ENCODE data around the gene PRRC2A. TPM values are rescaled to one million over a fixed set of nuclear protein-coding genes. Genes with fewer than 3 reads are reported as not detected.

The PRRC2A gene
- total RNA-seq, 1 experiment from 2014 or later = 85.0 TPM

Other genes starting within 250 kb of the PRRC2A start
- 28.4 to 32.1 TPM (median 31.4 TPM) in 5 replicates for gene MICA, start 217.1 kb upstream of the PRRC2A start, total RNA-seq (2022; extraction: Qiagen RNA extraction; ENCODE audit: low read depth)
- 6.2 to 8.4 TPM (median 7.1 TPM) in 5 replicates for gene MICB, start 122.6 kb upstream of the PRRC2A start, total RNA-seq (2022; extraction: Qiagen RNA extraction; ENCODE audit: low read depth)
- not detected in 5 replicates for gene MCCD1, start 91.8 kb upstream of the PRRC2A start, total RNA-seq (2022; extraction: Qiagen RNA extraction; ENCODE audit: low read depth)
- 324 to 377 TPM (median 358 TPM) in 5 replicates for gene DDX39B, start 78.7 kb upstream of the PRRC2A start, total RNA-seq (2022; extraction: Qiagen RNA extraction; ENCODE audit: low read depth)
- gene ATP6V1G2, start 74.1 kb upstream of the PRRC2A start, total RNA-seq (2022; extraction: Qiagen RNA extraction; ENCODE audit: low read depth) = 0.55 to 1.2 TPM (median 0.83 TPM) in 5 replicates
- 10.4 to 11.2 TPM (median 11.1 TPM) in 5 replicates for gene NFKBIL1, start 73.1 kb upstream of the PRRC2A start, total RNA-seq (2022; extraction: Qiagen RNA extraction; ENCODE audit: low read depth)
- 0.17 to 0.34 TPM in 2 of 5 replicates, not detected in the others for gene LTA, start 48.4 kb upstream of the PRRC2A start, total RNA-seq (2022; extraction: Qiagen RNA extraction; ENCODE audit: low read depth)
- 0.16 TPM in 1 of 5 replicates, not detected in the others for gene TNF, start 45.1 kb upstream of the PRRC2A start, total RNA-seq (2022; extraction: Qiagen RNA extraction; ENCODE audit: low read depth)
- 0.21 to 0.65 TPM (median 0.29 TPM) in 4 of 5 replicates, not detected in the other for gene LTB, start 38.3 kb upstream of the PRRC2A start, total RNA-seq (2022; extraction: Qiagen RNA extraction; ENCODE audit: low read depth)
- gene LST1, start 34.4 kb upstream of the PRRC2A start, total RNA-seq (2022; extraction: Qiagen RNA extraction; ENCODE audit: low read depth) = 0.30 to 0.66 TPM in 2 of 5 replicates, not detected in the others
- not detected in 5 replicates for gene NCR3, start 27.7 kb upstream of the PRRC2A start, total RNA-seq (2022; extraction: Qiagen RNA extraction; ENCODE audit: low read depth)
- gene AIF1, start 5.5 kb upstream of the PRRC2A start, total RNA-seq (2022; extraction: Qiagen RNA extraction; ENCODE audit: low read depth) = not detected in 5 replicates
- gene BAG6, start 31.9 kb downstream of the PRRC2A start, total RNA-seq (2022; extraction: Qiagen RNA extraction; ENCODE audit: low read depth) = 114 to 149 TPM (median 138 TPM) in 5 replicates
- 2.6 to 4.5 TPM (median 3.1 TPM) in 5 replicates for gene APOM, start 35.2 kb downstream of the PRRC2A start, total RNA-seq (2022; extraction: Qiagen RNA extraction; ENCODE audit: low read depth)
- 10.6 to 12.7 TPM (median 12.1 TPM) in 5 replicates for gene C6orf47, start 40.1 kb downstream of the PRRC2A start, total RNA-seq (2022; extraction: Qiagen RNA extraction; ENCODE audit: low read depth)
- gene GPANK1, start 44.3 kb downstream of the PRRC2A start, total RNA-seq (2022; extraction: Qiagen RNA extraction; ENCODE audit: low read depth) = 8.2 to 10.4 TPM (median 9.7 TPM) in 5 replicates
- 167 to 186 TPM (median 177 TPM) in 5 replicates for gene CSNK2B, start 45.4 kb downstream of the PRRC2A start, total RNA-seq (2022; extraction: Qiagen RNA extraction; ENCODE audit: low read depth)
- gene LY6G5B, start 49.3 kb downstream of the PRRC2A start, total RNA-seq (2022; extraction: Qiagen RNA extraction; ENCODE audit: low read depth) = 3.6 to 5.4 TPM (median 4.3 TPM) in 5 replicates
- 1.3 to 2.5 TPM (median 1.7 TPM) in 5 replicates for gene LY6G5C, start 60.4 kb downstream of the PRRC2A start, total RNA-seq (2022; extraction: Qiagen RNA extraction; ENCODE audit: low read depth)
- gene ABHD16A, start 82.6 kb downstream of the PRRC2A start, total RNA-seq (2022; extraction: Qiagen RNA extraction; ENCODE audit: low read depth) = 12.8 to 19.4 TPM (median 18.7 TPM) in 5 replicates
- gene LY6G6F, start 86.2 kb downstream of the PRRC2A start, total RNA-seq (2022; extraction: Qiagen RNA extraction; ENCODE audit: low read depth) = not detected in 5 replicates
- gene LY6G6D, start 94.6 kb downstream of the PRRC2A start, total RNA-seq (2022; extraction: Qiagen RNA extraction; ENCODE audit: low read depth) = not detected in 5 replicates
- gene LY6G6C, start 101.0 kb downstream of the PRRC2A start, total RNA-seq (2022; extraction: Qiagen RNA extraction; ENCODE audit: low read depth) = 0.14 TPM in 1 of 5 replicates, not detected in the others
- not detected in 5 replicates for gene MPIG6B, start 102.7 kb downstream of the PRRC2A start, total RNA-seq (2022; extraction: Qiagen RNA extraction; ENCODE audit: low read depth)
- 26.8 to 31.8 TPM (median 27.9 TPM) in 5 replicates for gene DDAH2, start 108.6 kb downstream of the PRRC2A start, total RNA-seq (2022; extraction: Qiagen RNA extraction; ENCODE audit: low read depth)
- 486 to 498 TPM (median 493 TPM) in 5 replicates for gene CLIC1, start 115.8 kb downstream of the PRRC2A start, total RNA-seq (2022; extraction: Qiagen RNA extraction; ENCODE audit: low read depth)
- gene MSH5, start 119.3 kb downstream of the PRRC2A start, total RNA-seq (2022; extraction: Qiagen RNA extraction; ENCODE audit: low read depth) = 10.5 to 13.8 TPM (median 12.5 TPM) in 5 replicates
- gene SAPCD1, start 141.9 kb downstream of the PRRC2A start, total RNA-seq (2022; extraction: Qiagen RNA extraction; ENCODE audit: low read depth) = 1.6 to 3.9 TPM (median 3.7 TPM) in 5 replicates
- gene VWA7, start 156.6 kb downstream of the PRRC2A start, total RNA-seq (2022; extraction: Qiagen RNA extraction; ENCODE audit: low read depth) = 1.2 to 2.0 TPM (median 1.5 TPM) in 5 replicates
- gene VARS1, start 175.0 kb downstream of the PRRC2A start, total RNA-seq (2022; extraction: Qiagen RNA extraction; ENCODE audit: low read depth) = 47.4 to 59.1 TPM (median 53.3 TPM) in 5 replicates
- gene LSM2, start 186.3 kb downstream of the PRRC2A start, total RNA-seq (2022; extraction: Qiagen RNA extraction; ENCODE audit: low read depth) = 52.2 to 66.7 TPM (median 61.9 TPM) in 5 replicates
- 0.82 to 1.5 TPM (median 1.3 TPM) in 5 replicates for gene HSPA1L, start 194.6 kb downstream of the PRRC2A start, total RNA-seq (2022; extraction: Qiagen RNA extraction; ENCODE audit: low read depth)
- gene HSPA1A, start 194.8 kb downstream of the PRRC2A start, total RNA-seq (2022; extraction: Qiagen RNA extraction; ENCODE audit: low read depth) = 148 to 264 TPM (median 205 TPM) in 5 replicates
- gene HSPA1B, start 207.0 kb downstream of the PRRC2A start, total RNA-seq (2022; extraction: Qiagen RNA extraction; ENCODE audit: low read depth) = 116 to 191 TPM (median 162 TPM) in 5 replicates
- gene NEU1, start 242.1 kb downstream of the PRRC2A start, total RNA-seq (2022; extraction: Qiagen RNA extraction; ENCODE audit: low read depth) = 24.9 to 34.9 TPM (median 25.5 TPM) in 5 replicates

Measured in A549 treated with GW870086 at 1 μM for 4 hours (cell line).